ENCODE measurements around the gene ASB2. TPM values are rescaled to one million over a fixed set of nuclear protein-coding genes. Genes with fewer than 3 reads are reported as not detected.

ASB2 gene
- polyA plus RNA-seq, 1 donor (not counting 4 experiments of a cell fraction or from before 2014, with no cell fraction given), result 0.56 TPM

DNA sequence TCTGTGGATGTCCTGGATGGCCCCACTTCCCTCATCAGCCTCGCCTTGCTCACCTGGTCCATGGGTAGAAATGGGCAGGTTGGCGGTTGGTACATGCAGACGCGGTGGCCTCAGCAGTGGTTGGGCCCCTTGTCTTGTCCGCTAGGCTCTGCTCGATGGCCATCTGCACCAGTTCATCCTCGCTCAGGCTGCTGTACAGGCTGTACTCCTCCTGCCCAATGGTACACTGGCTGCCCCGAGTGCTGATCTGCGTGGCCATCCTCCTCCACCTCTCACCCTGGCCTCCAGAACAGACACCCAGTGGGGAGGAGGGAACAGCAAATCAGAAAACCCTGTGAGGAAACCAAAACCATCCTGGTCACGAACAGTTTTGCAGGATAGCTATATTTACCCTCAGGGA, 12.1 kb downstream of the ASB2 start:
- Histone ChIP-seq H3K9me3 (ENCODE audit: control insufficient read depth, low read depth, low read length) (no peaks in the 10 kb centered on the region), H3K27ac (ENCODE audit: control insufficient read depth, insufficient read depth, low read length) (no peak overlapping the region), H3K9ac (ENCODE audit: control insufficient read depth, extremely low read depth, insufficient read depth, low read length) (no peak overlapping the region), H3K36me3 (ENCODE audit: control insufficient read depth in 2 of 2, extremely low read depth in 1 of 2, insufficient read depth in 2 of 2, low read length in 2 of 2) (no peaks in the 10 kb centered on the region), H3K27me3 (ENCODE audit: control insufficient read depth, extremely low read depth, insufficient read depth, low read length) (no peaks in the 10 kb centered on the region), H4K20me1 (ENCODE audit: control insufficient read depth, extremely low read depth, insufficient read depth, low read length) (no peaks in the 10 kb centered on the region), H3K4me1 (ENCODE audit: control insufficient read depth, extremely low read depth, insufficient read depth, low read length) (peaks cover 20% of the 10 kb centered on the region), H2AFZ (ENCODE audit: control insufficient read depth, low read length) (no peak overlapping the region), H3K4me2 (ENCODE audit: control insufficient read depth, extremely low read depth, insufficient read depth, low read depth, low read length) (no peak overlapping the region), H3K9me1 (ENCODE audit: control insufficient read depth, extremely low read depth, insufficient read depth, low read length) (no peaks in the 10 kb centered on the region), H3K79me2 (ENCODE audit: control insufficient read depth, insufficient read depth, low read length) (no peaks in the 10 kb centered on the region), H3K4me3 (ENCODE audit: control insufficient read depth in 2 of 3, extremely low read depth in 1 of 3, insufficient read depth in 2 of 3, low read depth in 1 of 3, low read length in 3 of 3) (no peak overlapping the region)
- no peak for DNase-seq (ENCODE audit: low read depth, low spot score)
- dilution Hi-C loops (cut with MboI; ENCODE audit: extremely low pct_ligation_motif_present, low sequenced_read_pairs), result no loop called here
- no peak for FAIRE-seq
- TF ChIP-seq EZH2 (IDR thresholded peaks at IDR 0.05; ENCODE audit: low read length), result no peak
- TF ChIP-seq, protein P1, sequence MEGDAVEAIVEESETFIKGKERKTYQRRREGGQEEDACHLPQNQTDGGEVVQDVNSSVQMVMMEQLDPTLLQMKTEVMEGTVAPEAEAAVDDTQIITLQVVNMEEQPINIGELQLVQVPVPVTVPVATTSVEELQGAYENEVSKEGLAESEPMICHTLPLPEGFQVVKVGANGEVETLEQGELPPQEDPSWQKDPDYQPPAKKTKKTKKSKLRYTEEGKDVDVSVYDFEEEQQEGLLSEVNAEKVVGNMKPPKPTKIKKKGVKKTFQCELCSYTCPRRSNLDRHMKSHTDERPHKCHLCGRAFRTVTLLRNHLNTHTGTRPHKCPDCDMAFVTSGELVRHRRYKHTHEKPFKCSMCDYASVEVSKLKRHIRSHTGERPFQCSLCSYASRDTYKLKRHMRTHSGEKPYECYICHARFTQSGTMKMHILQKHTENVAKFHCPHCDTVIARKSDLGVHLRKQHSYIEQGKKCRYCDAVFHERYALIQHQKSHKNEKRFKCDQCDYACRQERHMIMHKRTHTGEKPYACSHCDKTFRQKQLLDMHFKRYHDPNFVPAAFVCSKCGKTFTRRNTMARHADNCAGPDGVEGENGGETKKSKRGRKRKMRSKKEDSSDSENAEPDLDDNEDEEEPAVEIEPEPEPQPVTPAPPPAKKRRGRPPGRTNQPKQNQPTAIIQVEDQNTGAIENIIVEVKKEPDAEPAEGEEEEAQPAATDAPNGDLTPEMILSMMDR (optimal IDR thresholded peaks at IDR 0.05 in 1 of 3, IDR thresholded peaks at IDR 0.05 in 1 of 3, conservative IDR thresholded peaks at IDR 0.05 in 1 of 3; ENCODE audit: extremely low read depth in 1 of 3, insufficient read depth in 2 of 3, low read length in 3 of 3), result no peak

DNA sequence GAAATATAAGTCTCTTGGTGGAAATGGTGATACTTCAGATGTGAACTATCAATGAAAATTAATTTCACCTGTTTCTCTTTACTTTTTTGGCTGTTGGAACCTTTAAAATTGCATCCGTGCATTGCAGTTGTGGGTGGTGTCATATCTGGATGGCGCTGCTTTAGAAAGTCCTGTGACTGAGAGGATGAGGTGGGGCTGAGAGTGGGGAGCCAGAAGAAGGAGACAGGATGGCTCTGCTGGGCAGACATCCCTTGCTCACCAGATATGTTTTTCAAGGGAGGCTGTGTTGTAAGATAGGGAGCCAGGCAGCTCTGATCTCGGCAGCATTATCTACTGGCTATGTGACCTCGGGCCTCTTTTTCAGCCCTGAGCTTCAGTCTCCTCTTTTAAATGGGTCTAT, 12.7 kb downstream of the ASB2 start:
- no peaks in the 10 kb centered on the region for H3K9me1 ChIP-seq (ENCODE audit: control insufficient read depth, extremely low read depth, insufficient read depth, low read length)
- H3K4me2 ChIP-seq (ENCODE audit: control insufficient read depth, extremely low read depth, insufficient read depth, low read depth, low read length), result no peak overlapping the region
- H4K20me1 ChIP-seq (ENCODE audit: control insufficient read depth, extremely low read depth, insufficient read depth, low read length), result no peaks in the 10 kb centered on the region
- peaks cover 26% of the 10 kb centered on the region for H3K4me1 ChIP-seq (ENCODE audit: control insufficient read depth, extremely low read depth, insufficient read depth, low read length)
- no peak overlapping the region for H2AFZ ChIP-seq (ENCODE audit: control insufficient read depth, low read length)
- H3K9ac ChIP-seq (ENCODE audit: control insufficient read depth, extremely low read depth, insufficient read depth, low read length), result no peak overlapping the region
- H3K9me3 ChIP-seq (ENCODE audit: control insufficient read depth, low read depth, low read length), result no peaks in the 10 kb centered on the region
- FAIRE-seq, result no peak
- no peak overlapping the region for H3K27ac ChIP-seq (ENCODE audit: control insufficient read depth, insufficient read depth, low read length)
- no peaks in the 10 kb centered on the region for H3K79me2 ChIP-seq (ENCODE audit: control insufficient read depth, insufficient read depth, low read length)
- no peaks in the 10 kb centered on the region for H3K27me3 ChIP-seq (ENCODE audit: control insufficient read depth, extremely low read depth, insufficient read depth, low read length)
- DNase-seq (ENCODE audit: low read depth, low spot score), result no peak
- TF ChIP-seq, protein P1 (optimal IDR thresholded peaks at IDR 0.05 in 1 of 3, IDR thresholded peaks at IDR 0.05 in 1 of 3, conservative IDR thresholded peaks at IDR 0.05 in 1 of 3; ENCODE audit: extremely low read depth in 1 of 3, insufficient read depth in 2 of 3, low read length in 3 of 3), result no peak
- TF ChIP-seq EZH2 (IDR thresholded peaks at IDR 0.05; ENCODE audit: low read length), result no peak
- dilution Hi-C loops (cut with MboI; ENCODE audit: extremely low pct_ligation_motif_present, low sequenced_read_pairs), result no loop called here
- H3K4me3 ChIP-seq (ENCODE audit: control insufficient read depth in 2 of 3, extremely low read depth in 1 of 3, insufficient read depth in 2 of 3, low read depth in 1 of 3, low read length in 3 of 3), result no peak overlapping the region
- no peaks in the 10 kb centered on the region for H3K36me3 ChIP-seq (ENCODE audit: control insufficient read depth in 2 of 2, extremely low read depth in 1 of 2, insufficient read depth in 2 of 2, low read length in 2 of 2)

All from keratinocyte (primary cell).